GM18519 (cell line): ENCODE measurements around the gene RPS24.
"Not testable (repeated sequence)": the region's sequence is repeated elsewhere in the genome, so short reads cannot be mapped to it uniquely, and the experiment has no call there.

Source experiments
- ATAC-seq: cut with Tn5 transposase; IDR thresholded peaks from one replicate; pipeline ENCODE4 v1.9.1; 2021; ENCODE audit warnings: mild to moderate bottlenecking, moderate library complexity; ENCODE audit not compliant: unreplicated experiment, low FRiP score

RPS24 gene

DNA sequence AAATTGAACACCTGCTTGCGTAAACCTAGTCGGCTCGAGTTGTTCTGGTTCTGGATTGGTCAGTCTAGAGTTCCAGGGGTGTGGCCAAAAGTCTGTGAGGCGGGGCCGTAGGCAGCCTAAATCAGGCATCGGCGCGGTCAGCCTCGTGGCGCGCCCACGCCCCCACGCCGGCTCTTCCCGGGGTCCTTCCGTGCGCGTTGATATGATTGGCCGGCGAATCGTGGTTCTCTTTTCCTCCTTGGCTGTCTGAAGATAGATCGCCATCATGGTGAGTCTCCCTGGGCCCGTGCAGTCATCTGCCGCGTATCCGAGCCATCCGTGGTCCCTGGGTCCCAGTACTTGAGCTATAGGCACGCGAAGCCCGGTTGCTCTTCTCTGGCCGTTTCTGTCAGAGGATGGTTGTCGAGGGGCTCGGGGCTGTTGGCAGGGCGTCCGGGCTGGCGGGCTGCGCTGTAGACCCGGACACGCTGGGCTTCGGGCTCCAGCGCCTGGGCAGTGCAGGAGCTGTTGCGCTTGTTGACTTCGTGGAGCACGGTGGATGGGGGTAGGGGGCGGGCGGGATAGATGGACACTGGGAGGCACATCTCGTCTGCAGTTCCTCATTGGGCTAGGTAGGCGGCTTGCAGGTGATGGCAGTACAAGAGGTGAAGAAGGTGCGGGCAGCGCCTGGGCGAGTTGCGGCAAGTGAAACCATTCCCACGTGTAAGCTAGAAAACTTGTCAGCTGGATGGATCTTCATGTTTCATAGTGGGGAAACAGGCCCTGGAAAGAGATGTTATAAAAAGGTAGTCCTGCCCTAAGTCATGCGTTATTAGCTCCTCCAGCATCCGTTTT is at the start of gene RPS24:
Gene RPS24, plus strand, starts transcription at position 227 of the 834 bp plus-strand sequence. Its CDS starts 39 bp downstream, at position 266.
- peak; percentile 81 for ATAC-seq

DNA sequence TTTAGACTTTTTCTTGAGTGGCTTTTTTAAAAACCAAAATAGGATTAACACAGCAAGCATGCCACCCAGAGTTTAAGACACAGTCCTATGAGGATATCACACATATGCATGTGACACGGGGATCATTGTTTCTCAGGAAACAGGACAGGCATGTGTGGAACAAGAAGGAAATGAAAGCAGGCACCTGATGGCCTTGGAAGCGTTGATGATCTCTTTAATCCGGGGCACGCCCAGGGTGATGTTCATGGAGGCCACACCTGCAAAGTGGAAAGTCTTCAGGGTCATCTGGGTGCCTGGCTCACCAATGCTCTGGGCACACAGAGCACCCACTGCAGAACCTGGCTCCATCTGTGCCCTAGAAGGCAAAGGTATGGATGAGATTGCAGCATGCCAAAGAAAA is 48.7 kb upstream of the RPS24 start:
- ATAC-seq = no peak

DNA sequence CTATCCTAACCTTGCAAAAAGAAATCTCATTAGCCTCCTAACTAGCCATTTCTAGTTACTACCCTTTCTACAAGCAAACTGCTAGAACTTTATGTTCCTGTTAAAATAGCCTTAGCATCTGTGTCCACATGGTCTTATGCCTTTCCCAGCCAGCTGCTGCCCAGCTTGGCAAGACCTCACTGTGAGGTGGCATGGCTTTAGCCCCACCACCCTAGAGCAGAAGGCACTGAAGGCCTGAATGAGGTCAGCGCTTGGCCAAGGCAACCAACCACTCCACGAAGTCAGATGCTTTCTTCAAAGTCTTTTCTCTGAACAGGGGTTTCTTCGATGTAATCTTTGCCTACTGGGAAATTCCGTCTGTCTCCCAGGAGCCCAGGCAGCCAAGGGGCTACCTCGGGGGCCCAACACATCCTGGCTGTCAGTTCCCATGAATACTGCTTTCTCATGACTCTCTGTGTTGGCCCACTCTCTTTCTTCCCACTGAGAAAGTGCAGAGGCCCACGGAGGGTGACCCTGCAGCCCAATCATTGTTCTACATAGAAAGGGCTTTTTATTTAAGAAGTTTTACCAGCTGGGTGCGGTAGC is 45.9 kb upstream of the RPS24 start:
- no peak for ATAC-seq

DNA sequence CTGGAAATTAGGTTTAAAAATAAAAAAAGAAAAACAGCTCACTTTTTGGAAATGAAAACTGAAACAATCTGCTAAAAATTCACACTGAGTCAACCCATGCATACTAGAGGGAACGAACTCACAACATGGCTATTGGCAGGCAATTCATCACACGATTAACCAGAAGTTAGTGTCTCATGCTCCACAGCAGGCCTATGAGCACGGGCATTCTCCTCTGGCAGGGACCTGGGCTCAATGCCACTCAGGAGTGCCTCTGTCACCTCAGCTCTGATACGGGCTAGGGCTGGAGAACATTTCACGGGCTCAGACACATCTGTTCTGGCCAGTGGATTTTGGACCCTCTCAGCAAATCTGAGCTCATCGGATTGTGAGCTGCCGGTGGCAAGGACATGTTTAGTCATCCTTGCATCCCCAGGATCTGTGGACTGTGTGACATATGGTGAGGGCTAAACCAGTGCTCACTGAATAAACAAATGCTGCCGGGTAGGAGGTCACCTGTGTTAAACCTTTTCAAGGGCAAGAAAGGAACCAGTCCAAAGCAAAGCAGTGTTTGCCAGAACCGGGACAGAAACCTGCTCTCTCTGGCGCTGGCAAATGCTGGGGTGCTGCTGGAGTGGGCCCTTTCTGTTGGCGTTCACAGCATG is 44.5 kb upstream of the RPS24 start:
- ATAC-seq = no peak

DNA sequence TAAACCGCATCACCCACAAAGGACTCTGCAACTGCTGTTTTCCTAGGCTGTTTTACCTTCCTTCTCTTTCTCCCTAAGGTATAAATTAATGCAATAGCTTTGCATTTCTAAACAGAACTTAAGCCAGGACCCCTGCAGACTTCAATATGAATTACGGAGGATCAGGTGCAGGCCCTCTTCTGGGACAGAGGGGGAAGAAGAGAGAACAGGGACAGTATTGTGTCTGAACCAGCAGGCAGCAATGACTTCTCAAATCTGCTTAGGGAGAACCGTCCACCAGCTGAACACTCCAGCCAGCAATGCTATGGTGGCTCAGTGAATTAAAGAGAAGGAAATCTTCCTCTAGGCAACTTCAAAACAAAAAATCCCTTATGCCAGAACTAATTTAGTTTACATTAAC is 40.0 kb upstream of the RPS24 start:
- ATAC-seq = no peak

DNA sequence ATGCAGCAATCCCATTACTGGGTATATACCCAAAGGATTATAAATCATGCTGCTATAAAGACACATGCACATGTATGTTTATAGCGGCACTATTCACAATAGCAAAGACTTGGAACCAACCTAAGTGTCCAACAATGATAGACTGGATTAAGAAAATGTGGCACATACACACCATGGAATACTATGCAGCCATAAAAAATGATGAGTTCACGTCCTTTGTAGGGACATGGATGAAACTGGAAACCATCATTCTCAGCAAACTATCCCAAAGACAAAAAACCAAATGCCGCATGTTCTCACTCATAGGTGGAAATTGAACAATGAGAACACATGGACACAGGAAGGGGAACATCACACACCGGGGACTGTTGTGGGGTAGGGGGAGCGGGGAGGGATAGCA is 34.9 kb upstream of the RPS24 start:
- ATAC-seq = not testable (repeated sequence)

DNA sequence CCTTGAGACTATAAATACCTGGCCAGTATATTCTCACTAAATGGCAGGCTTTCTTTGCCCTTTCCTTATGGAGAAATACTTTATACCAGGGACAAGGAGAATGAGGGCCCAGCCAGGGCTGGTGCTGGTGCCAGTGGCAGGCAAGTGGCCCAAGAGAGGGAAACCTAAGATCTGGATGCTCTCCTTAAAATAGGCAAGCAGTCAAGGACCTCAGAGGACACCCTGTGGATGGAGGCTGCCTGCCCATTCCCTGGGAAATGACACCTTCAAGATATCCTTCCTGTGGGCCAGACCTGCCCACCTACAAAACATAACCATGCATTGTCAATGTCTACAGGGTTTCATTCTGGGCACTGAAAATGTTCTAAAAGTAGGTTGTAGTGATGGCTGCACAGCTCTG is 33.5 kb upstream of the RPS24 start:
- no peak for ATAC-seq

DNA sequence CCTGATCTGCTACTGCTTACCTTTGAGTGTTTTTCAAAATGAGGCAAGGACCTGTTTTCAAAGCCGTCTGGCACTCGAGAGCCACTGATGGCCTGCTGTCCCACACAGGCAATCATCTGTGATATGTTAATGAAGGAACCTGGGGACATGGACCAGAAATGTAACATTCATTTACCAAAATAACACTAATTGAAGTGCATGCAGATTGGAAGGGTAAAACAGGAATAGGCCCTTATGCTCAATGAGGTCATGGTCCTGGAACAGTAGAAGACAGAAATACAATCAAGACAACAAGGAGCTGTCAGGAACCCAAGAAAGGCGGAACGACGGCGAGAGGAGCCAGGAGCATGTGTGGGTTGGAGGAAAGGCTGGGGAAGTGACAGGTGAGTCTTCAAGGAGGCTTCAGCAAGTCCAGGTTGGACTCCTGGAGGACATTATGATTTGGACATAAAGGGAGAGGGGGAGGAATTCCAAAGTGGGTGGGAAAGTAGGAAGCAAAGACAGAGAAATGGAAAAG is 32.6 kb upstream of the RPS24 start:
- no peak for ATAC-seq

DNA sequence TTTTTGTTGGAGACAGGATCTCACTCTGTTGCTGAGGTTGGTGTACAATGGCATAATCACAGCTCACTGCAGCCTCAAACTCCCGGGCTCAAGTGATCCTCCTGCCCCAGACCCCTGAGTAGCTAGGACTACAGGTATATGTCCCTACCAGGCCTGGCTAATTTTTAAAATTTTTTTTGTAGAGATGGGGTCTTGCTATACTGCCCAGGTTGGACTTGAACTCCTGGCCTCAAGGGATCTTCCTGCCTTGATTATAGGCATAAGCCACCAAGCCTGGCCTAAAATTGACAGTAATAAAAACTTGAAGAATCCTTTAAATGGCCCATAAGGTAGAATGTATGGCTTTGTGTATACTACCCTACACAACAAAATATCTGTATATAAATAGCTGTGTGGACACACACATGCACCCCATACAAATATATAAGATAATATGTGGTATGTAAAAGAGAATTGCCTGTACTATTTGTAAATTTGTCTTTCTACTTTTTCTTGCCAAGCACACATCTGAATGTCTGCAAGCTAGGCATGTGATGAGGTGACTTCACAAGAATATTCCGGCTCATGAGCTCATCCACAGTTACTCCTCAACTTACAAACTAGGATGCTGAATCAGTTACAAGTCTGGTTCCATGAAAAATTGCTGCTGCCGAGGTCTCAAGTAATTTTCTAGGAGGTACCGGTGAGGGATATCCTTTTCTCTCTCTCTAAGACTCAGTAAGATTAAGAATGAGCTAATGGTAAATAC is 30.9 kb upstream of the RPS24 start:
- no peak for ATAC-seq

DNA sequence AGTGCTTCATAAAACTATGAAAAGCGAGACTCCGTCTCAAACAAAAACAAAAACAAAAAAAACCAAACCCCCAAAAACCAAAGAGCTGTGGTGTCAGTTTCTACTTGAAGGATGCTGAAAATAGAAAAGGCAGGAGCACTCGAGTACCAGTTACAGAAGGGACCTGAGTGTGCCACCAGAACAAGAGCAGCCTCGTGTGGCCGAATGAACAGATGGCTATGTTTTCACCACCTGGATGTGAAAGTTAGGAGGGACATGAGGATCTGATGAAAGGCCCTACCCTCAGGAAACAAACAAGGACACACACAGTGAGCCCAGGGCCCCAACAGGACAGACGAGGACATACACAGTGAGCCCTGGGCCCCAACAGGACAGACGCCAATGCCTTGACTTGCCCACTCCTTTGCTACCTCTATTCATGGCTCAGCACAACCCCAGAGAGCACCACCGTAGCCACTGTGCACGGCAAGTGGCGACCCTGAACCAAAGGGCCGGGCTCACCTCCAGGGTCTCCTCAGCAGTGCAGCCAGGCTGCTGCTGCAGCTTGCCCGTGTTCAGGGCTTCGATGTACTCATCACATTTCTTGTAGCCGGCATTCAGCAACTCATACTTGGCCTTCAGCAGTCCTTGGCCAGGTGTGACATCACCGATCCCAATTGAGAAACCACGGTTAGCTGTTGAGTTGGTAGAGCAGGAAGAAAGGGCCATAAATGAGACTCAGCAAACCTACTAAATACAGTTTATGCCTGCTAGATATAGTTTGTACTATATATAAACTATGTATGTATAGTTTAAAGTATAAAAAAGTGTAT is 29.2 kb upstream of the RPS24 start:
- no peak for ATAC-seq

DNA sequence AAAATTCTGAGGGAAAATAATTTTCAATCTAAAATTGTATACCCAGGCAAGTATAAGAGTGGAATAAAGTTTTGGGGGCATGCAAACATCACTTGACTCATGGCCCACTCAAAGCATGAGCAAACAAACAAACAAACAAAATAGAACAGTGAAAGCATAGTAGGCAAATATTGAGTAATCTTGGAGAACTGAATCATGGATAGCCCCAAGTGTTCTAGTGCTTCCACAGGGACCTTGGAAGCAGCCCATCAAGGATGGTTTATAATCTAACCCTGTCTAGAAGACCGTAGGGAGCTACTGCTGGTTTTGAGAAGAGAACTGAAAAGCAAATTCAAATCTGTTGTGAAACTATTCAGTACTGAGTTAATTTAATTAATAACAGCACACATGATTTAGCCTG is 26.5 kb upstream of the RPS24 start:
- no peak for ATAC-seq

DNA sequence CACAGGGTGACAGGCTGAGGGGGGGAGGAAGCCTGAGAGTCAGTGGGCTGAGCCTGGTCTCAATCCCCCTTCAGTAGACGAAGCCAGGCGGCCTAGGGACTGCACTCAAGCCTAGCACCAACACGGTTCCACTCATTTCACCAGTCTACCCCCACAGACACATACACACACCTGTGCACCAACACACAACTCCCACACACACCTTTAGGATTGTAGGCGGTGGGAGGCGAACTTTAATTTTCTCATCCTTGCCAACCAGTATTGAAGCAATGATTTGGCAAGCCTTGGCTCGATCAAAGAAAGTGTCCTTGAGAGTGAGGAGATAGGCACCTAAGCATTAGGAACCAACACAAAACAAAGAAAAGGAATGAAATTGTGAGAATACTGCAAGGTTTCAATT is 24.0 kb upstream of the RPS24 start:
- no peak for ATAC-seq

DNA sequence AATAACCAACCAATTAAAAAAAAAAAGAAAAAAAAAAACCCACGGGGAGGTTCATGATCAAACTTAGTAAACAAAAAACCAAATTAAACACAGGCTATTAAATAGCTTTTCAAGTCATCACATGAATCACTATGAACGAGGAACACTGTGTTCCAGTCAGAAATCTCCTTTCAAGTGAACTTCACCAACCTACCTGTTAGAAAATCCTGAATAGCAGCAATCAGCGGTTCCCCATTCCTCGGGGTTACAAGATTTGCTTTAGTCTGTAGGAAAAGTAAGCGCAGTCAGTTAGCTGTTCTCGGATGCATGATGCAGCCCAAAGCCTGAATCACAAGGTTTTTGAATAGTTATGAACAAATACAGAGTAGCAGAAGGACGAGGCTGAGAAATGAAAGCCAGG is 23.4 kb upstream of the RPS24 start:
- no peak for ATAC-seq

DNA sequence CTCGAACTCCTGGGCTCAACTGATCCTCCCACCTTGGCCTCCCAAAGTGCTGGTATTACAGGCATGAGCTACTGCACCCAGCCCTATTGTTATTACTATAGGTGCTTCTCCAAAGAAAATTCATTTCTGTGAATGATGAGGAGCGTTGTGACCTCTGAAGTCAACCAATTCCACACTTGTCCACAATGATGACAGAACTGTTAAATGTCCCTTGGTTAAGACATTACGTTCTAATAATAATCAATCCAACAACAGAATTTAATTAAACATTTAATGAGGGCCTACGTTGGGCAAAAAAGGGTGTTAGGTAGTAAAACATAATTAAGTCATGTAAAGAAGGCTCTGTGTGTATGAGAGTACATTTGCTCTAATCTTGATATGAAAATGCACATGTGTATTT is 22.6 kb upstream of the RPS24 start:
- ATAC-seq = no peak

DNA sequence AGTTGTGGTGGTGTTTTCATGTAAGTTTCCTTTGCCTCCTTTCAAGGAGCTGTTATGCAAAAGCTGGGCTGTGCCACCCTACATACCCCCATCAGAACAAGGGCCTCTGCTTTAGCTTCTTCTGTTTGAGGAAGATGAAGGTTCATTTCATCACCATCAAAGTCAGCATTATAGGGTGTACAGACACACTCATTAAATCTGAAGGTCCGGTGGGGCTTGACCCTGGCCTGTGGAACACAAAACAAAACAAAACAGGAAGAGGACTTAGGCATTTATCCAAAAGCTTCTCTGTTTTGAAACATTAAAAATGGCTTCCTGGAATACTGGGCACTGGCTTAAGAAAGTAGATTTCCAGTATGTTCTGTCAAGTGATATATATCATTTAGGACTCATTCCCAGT is 20.1 kb upstream of the RPS24 start:
- ATAC-seq = no peak

DNA sequence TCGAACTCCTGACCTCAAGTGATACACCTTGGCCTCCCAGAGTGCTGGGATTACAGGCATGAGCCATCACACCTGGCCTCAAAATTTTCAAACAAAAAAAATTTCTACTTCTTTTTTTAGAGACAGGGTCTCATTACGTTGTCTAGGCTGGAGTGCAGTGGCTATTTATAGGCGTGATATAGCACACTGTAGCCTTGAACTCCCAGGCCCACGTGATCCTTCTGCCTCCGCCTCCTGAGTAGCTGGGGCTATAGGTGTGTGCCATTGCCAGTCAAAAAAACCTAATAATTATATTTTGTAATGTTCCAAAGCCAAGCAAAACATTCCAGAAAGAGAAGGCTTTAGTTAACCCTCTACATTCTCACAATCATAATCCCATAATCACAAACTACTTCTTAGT is 18.1 kb upstream of the RPS24 start:
- no peak for ATAC-seq

DNA sequence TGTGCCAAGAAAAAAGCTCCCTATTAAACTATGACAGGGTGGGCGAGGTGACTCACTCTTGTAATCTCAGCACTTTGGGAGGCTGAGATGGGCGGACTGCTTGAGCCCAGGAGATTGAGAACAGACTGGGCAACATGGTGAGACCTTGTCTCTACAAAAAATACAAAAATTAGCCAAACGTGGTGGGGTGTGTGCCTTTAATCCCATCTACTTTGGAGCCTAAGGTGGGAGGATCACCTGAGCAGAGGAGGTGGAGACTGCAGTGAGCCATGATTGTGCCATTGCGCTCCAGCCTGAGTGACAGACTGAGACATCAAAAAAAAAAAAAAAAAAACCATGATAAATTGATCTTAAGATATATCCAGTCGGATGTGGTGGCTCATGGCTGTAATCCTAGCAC is 15.8 kb upstream of the RPS24 start:
- ATAC-seq = no peak

DNA sequence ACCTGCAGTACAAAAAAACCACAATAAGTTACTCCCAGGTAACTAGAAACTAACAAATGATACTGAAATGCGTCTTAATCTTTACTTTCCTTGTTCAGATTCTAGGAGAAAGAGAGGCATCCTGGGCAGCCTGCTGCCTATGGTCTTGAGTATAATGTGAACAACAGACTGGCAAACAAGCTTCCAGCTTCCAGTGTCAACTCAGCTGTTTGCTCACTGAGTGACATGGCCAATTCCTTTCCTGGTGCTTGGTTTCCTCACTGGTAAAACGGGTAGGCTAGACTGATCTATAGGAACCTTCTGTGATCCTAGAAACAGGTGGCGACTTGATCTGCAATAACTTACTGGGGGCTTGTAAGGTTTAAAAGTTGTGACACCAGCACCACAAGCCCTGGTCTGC is 14.4 kb upstream of the RPS24 start:
- ATAC-seq = no peak

DNA sequence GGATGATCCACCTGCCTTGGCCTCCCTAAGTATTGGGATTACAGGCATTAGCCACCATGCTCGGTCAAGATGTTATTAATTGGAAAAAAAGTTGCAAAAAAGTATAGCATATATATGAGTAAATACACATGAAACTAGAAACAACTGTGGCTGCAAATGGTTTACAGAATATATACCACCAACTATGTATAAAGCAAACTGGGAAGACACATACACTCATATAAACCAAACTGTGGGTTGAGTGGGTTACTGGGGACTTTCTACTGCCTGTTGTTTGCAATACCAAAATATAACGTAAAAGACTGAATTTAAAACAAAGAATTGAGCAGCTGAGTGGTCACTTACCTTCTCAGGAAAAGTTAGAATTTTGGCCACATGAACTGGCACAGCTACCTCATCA is 12.5 kb upstream of the RPS24 start:
- ATAC-seq = no peak

DNA sequence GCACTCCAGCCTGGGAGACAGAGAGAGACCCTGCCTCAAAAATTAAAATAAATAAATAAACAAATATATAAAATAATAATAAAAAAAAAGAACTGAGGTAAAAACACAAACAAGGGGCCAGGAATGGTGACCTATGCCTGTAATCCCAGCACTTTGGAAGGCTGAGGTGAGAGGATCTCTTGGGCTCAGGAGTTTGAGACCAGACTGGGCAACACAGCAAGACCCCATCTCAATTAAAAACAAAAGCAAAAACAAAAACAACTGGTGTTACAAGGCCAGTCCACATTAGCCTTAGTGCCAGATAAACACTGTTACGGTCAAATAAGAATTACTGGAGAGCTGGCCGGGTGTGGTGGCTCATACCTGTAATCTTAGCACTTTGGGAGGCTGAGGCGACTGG is 9.9 kb upstream of the RPS24 start:
- ATAC-seq = no peak
